Stimulated activated naive CD8-positive, alpha-beta T cell treated with anti-CD3 and anti-CD28 coated beads, Interleukin-15, Interleukin-2, amounts not matched to agents 100 U/mL and 50 U/mL, for 24 hours (primary cell): ENCODE measurements around the gene EHD2.
"Not testable (repeated sequence)": the region's sequence is repeated elsewhere in the genome, so short reads cannot be mapped to it uniquely, and the experiment has no call there.

Source experiments
- ATAC-seq: fragments of 150-1000 bp; cut with Tn5 transposase; one replicate; pipeline ENCODE4 v1.10.0; 2021
- DNase-seq: peaks from one replicate; pipeline ENCODE4 v3.0.0; 2021

EHD2 gene

DNA sequence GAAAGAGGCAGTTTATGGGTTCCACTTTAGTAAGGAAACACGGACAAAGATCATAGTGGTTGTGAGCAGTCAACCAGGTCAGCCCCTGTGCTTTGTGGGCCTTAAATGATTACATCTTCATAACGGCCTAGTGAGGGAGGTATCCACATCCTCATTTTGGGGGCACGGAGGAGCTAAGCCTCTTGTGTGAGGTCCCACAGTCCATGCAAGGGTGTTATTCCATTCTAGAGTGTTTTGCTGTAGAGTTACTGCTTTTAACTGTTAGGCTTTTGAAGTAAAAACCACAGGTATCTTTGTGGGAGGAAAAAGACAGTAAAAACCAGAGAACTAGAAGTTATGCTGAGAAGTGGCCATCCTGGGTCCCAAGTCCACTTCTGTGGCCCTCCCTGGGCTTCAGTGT, 36.1 kb downstream of the EHD2 start:
- ATAC-seq (peak; percentile 6), DNase-seq (no peak)

DNA sequence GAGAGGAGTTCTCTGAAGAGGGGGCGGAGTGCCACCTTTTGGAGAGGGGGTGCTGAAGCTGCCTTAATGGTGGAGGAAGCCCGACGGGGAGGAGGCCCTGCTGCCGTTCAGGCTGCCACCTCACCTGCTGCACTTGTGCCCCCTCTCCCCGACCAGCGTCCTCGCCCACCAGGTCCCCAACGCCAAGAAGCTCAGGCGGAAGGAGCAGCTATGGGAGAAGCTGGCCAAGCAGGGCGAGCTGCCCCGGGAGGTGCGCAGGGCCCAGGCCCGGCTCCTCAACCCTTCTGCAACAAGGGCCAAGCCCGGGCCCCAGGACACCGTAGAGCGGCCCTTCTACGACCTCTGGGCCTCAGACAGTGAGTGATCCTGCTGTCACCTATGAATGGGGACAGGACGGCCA, 37.5 kb downstream of the EHD2 start:
- ATAC-seq (no peak), DNase-seq (no peak)

DNA sequence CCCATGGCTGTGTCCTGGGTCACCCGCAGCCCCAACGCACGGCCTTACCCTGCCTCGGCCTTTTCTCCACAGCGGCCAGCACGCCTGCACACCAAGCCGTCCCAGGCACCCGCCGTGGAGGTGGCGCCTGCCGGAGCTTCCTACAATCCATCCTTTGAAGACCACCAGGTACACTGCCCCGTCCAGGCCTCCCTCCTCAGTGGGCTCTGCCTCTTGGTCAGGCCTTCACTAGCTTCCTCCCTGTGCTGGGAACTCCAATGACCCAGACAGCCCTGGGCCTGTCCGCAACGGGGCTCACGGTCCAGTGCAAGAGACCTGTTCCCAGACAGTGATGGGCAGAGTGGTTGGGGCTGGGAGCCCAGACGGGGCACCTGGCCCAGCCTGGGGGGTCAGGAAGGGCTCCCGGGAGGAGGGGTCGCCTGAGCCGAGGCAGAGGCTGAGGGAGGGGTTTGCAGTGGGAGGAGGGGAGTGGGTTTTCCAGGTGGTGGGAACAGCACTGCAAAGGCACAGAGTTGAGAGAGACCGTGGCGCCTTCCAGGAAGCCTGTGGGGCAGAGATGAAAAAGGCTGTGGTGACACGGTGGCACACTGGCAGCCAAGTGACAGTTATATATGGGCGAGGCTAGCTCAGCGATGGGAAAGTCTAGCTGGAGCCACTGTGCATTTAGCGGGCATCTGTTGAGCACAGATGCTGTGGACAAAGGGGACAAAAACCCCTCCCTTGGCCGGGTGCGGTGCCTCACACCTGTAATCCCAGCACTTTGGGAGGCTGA, 39.4 kb downstream of the EHD2 start:
- DNase-seq (no peak), ATAC-seq (no peak)

- no peak for ATAC-seq
- no peak for DNase-seq
Observed at GRCh38 chr19:47754206-47755064, 41.2 kb downstream of the EHD2 start.

GRCh38 chr19:47755065-47755761, 42.0 kb downstream of the EHD2 start:
- DNase-seq (no peak), ATAC-seq (no peak)

DNA sequence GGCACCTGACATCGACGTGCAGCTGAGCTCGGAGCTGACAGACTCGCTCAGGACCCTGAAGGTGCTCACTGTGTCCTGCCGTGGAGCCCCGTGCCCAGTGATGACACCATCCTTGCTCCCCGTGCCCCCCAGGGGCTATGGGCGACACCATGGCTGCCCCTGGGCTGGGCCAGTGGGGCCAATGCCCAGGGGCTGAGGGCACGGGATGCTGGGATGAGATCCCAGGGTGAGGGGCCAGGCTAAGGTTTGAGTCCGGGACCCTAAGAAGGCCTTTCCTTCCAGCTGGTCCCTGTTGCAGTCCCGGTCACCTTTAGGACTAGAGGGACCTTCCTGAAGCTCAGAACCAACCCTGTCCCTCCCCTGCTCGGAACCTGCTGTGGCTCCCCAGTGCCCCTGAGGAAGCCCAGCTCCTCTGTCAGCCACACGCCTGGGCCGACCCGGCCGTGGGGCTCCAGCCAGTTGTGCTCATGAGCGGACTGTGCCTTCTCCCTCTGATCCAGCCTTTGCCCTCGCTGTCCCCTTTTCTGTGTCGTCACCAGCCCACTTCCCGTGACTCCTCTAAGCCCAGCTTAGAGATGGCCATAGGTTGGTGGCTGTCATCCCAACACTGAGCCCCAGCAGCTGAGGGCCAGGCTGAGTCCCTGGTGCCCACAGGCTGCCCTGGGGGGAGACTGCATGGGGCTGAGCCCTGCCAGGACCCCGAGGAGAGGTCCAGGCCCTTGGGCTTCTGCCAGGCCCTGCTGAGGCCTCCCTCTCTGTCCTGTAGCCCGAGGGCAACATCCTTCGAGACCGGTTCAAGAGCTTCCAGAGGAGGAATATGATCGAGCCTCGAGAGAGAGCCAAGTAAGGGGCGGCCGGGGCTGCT, 42.8 kb downstream of the EHD2 start:
- ATAC-seq (no peak), DNase-seq (no peak)

DNA sequence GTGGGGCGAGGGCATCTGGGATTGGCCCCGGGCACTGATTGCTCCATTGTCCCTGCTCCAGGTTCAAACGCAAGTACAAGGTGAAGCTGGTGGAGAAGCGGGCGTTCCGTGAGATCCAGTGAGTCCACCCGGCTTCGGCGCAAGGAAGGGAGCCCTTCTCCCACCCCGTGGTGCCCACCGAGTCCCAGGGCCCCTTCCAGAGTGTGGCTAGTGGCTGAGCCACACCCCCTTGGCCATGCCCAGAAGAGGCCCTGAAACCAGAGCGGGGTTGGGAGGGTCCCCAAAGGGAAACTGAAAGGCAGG, 43.4 kb downstream of the EHD2 start:
- DNase-seq (no peak), ATAC-seq (no peak)

DNA sequence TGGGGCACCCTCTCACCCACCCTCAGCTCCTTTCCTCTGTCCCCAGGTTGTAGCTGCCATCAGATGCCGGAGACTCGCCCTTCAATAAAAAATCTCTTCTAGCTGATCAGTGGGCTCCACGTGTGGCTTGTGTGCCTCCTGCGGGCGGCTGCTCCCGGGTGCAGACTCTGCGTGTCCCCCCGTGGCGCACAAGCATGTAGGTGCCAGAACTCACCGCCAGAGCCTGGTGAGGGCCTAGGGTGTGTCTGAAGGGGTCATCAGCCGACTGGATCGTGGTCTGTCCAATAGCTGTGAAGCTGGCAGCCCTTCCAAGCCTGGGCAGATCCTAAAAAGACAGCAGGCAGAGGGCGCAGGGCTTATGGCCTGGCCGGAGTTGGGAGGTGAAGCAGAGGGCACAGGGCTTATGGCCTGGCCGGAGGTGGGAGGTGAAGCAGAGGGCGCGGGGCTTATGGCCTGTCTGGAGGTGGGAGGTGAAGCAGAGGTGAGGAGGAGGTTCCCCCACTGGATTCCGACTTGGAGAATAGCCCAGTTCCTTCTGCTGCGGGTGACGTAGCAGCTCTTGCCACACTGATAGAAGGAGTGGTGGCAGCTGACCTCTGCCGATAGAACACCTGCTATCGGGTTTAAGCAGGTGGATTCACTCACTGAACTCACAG, 43.9 kb downstream of the EHD2 start:
- DNase-seq: no peak

GRCh38 chr19:47757617-47758442, 44.6 kb downstream of the EHD2 start:
- no peak for ATAC-seq
- no peak for DNase-seq

More for the DNA sequence above, 43.9 kb downstream of the EHD2 start:
- no peak for ATAC-seq

DNA sequence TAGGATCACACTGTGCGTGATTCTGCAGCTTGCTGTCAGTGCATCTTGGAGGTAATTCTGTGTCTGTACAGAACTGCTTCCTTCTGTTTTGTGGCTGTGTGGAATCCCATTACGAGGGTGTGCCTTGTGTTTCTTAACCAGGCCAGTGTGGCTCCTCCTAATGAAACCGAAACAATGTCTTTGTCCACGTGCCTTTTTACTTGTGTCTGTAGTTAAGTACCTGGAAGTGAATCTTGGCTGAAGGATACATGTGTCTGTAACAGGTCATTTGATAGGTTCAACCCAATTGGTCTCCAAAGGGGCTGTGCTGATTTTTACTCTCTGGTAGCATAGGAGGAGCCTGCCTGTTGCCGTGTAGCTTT, 45.2 kb downstream of the EHD2 start:
- ATAC-seq: no peak

GRCh38 chr19:47760632-47760999, 47.4 kb downstream of the EHD2 start:
- no peak for ATAC-seq
- no peak for DNase-seq

More for the DNA sequence above, 45.2 kb downstream of the EHD2 start:
- no peak for DNase-seq

DNA sequence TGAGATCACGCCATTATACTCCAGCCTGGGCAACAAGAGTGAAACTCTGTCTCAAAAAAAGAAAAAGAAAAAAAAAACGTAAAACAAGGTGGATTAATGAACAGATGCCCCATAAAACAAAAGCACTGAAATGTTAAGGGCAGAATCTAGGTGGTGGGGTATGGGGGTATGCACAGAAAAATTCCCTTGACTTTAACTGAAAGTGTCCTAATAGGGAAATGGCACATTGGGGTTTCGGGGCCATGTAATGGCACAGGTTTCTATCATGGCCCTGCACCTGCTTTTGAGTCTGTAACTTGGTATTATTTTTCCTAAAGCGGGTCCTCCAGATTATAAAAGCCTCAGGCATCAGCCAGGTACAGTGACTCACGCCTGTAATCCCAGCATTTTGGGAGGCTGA, 48.3 kb downstream of the EHD2 start:
- DNase-seq (no peak), ATAC-seq (no peak)

- ATAC-seq (no peak), DNase-seq (no peak)
Observed at GRCh38 chr19:47762151-47762550, 48.9 kb downstream of the EHD2 start.

DNA sequence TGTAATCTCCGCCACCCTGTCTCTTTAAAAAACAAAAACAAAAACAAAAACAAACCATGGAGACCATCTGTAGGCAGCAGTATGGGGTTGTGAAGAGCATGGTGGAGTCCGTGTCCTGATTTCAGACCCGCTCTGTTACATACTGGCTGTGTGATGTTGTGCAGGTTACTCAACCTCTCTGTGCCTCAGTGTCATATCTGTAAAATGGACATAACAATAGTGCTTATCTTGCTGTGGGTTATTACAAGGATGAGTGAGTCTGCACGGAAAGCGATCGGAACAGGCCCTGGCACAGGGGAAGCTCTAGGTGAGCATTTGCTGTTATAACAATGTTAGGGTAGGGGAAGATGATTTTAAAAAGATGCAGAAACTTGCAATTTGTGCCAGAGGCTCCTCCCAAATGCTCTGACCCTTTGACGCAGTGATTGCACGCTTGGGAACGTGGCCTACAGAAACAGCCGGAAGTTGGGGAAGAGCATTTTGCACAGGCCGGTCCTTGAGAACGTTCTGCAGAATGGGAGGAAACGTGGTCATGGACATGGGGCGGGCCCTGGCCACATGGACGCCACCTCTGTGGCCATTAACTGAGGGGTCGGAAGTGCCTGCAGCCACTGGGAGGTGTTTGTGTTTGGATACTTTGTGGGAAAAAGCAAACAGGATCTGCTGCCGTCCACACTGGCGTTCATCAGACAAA, 49.5 kb downstream of the EHD2 start:
- DNase-seq (no peak), ATAC-seq (no peak)

DNA sequence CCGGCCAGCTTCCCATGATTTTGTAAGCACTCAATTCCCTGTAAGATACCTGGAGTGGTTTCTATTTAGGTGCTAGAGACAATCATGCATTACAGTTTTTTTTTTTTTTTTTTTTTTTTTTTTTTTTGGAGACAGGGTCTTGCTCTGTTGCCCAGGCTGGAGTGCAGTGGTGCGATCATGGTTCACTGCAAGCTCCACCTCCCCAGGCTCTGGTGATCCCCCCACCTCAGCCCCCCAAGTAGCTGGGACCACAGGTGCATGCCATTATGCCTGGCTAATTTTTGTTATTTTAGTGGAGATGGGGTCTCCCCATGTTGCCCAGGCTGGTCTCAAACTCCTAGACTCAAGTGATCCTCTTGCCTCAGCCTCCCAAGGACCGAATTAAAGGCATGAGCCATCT, 51.5 kb downstream of the EHD2 start:
- not testable (repeated sequence) for DNase-seq, ATAC-seq

DNA sequence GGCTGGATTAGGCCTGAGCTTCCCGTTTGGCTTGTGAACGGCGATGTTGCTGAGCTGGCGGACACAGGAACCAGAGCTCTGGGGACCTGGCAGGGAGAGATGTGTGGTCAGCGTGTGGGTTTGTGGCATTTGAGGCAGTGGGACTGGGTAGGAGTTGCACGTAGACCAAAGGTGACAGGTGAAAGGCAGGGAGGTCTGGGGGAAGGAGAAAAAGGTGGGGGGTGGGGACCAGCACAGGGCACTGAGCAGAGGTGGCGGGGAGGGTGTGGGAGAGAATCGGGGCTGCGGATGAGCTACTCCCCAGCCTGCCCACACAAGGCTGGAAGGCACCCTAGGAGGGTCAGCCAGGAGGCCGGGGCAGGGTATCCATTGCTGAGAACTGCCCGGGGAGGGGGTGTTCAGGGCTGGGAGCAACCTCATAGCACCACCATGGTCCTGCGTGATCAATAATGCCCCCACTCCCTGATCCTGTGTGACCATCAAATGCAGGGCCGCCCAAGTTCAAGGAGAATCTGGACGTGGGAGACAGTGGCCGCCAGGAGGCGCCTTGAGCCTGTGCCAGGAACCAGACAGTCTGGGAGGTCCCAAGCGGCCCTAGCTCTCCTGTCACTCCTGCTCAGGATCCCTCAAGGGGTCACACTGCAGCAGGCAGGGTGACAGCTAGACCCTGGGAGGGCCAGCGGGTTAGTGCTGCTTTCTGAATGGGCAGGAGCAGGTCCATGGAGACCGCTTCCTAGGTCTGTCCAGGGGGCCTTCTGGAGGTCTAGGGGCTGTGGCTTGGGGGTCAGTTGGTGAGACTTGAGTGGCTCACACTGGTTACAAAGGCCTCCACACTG, 52.5 kb downstream of the EHD2 start:
- peak; percentile 57 for DNase-seq
- peak; percentile 70 for ATAC-seq

- ATAC-seq (no peak), DNase-seq (no peak)
Observed at GRCh38 chr19:47766359-47766620, 53.1 kb downstream of the EHD2 start.

DNA sequence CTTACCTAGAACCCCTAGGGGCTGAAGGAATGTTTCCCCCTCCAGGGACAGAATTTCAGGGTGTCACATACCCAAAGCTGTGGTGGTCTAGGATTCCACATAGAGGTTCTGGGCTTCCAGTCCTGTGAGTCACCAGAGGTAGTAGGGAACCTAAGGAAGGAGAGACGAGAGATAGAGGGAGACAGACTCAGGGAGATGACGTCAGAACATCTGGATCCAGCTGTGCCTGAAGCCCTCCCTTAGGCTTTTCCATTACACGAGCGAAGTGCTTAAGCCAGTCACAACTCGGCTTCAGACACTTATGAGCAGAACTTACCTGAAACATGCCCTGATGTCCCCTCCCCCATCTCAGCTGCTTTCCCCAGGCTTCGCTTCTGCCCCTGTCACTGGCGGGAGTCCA, 53.4 kb downstream of the EHD2 start:
- no peak for ATAC-seq
- DNase-seq: no peak

- DNase-seq (no peak), ATAC-seq (no peak)
Observed at GRCh38 chr19:47767349-47767748, 54.1 kb downstream of the EHD2 start.

DNA sequence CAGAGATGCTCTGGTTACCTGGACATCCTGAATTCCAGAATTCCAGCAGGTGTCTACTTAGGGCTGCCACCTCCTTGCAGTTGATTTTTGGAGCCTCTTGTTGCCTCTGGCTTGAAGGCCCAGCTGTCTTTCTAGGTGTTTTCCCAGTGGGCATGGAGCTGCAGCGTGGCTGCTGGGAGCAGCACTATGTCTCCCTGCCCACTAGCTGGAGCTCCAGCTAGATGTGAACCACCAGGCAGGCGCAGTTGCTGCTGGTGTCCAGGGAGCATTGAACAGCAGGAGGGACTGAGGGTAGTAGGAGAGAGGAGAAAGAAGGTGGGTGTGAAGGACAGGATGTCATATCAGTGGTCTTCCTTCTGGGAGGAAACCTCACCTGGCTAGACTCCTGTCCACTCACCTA, 55.4 kb downstream of the EHD2 start:
- no peak for ATAC-seq

More for the DNA sequence above, 55.4 kb downstream of the EHD2 start:
- DNase-seq: no peak
